BJ (cell line): ENCODE measurements around the gene ORMDL1. TPM values are rescaled to one million over a fixed set of nuclear protein-coding genes. Genes with fewer than 3 reads are reported as not detected.

Experiments
- CTCF ChIA-PET: fragments of 350-600 bp; formaldehyde crosslinking; extraction: SDS; loops from one replicate; lab custom pipeline; 2021; ENCODE audit warnings: antibody characterized with exemption, inconsistent platforms; lab: Yijun Ruan, JAX
- POLR2A ChIA-PET: fragments of 300-600 bp; sonication (Branson Sonifier 250); formaldehyde crosslinking; extraction: SDS; loops from one replicate; lab custom pipeline; 2021; ENCODE audit warnings: antibody characterized with exemption; lab: Charles Lee
- DNase-seq: peaks from one replicate; pipeline ENCODE4 v3.0.0-alpha.2; 2011; ENCODE audit warnings: low read depth
- H3K27me3 ChIP-seq: 2 replicates; pipeline ENCODE4 v1.6.0; 2011; ENCODE audit warnings: low read length; ENCODE audit not compliant: control insufficient read depth, insufficient read depth
- H3K36me3 ChIP-seq: 2 replicates; pipeline ENCODE4 v1.5.1; 2011; ENCODE audit warnings: low read length; ENCODE audit not compliant: control insufficient read depth, insufficient read depth
- H3K4me3 ChIP-seq: 2 replicates; pipeline ENCODE4 v1.5.1; 2011; ENCODE audit warnings: low read depth, mild to moderate bottlenecking, control low read depth, low read length
- CTCF ChIP-seq: IDR thresholded peaks from 2 replicates; pipeline ENCODE4 v1.5.1; 2011; ENCODE audit warnings: low read depth, mild to moderate bottlenecking, control low read depth, inconsistent platforms, low read length, moderate library complexity; ENCODE audit not compliant: insufficient read depth
- polyA plus RNA-seq: library from polyadenylated mRNA; depleted of rRNA; stranded (reverse); fragments of >200 nt; gene quantifications from 2 replicates; pipeline ENCODE4 v1.2.3, GENCODE V29; 2011

Gene ORMDL1
- polyA plus RNA-seq, 1 experiment: 39.6 TPM

- CTCF ChIA-PET: no interaction called here
- TF ChIP-seq CTCF: no peak
- no peak for DNase-seq
- POLR2A ChIA-PET: no interaction called here
- H3K4me3 ChIP-seq: no peak overlapping the region
- no peaks in the 10 kb centered on the region for H3K27me3 ChIP-seq
- H3K36me3 ChIP-seq: no peaks in the 10 kb centered on the region
These were observed 40.7 kb upstream of the ORMDL1 start for GRCh38 chr2:189824694-189825396.

GRCh38 chr2:189821953-189822748, 38.0 kb upstream of the ORMDL1 start:
- CTCF ChIA-PET: interaction anchor here (0.7 to 0.8 kb wide), 2 partner anchors 9 to 108 kb away, joined by 3 read pairs; no protein-coding TSS in a partner anchor
- no peak for TF ChIP-seq CTCF
- Histone ChIP-seq H3K36me3 (no peaks in the 10 kb centered on the region), H3K4me3 (no peak overlapping the region), H3K27me3 (no peaks in the 10 kb centered on the region)
- POLR2A ChIA-PET: no interaction called here
- peak; percentile 61 for DNase-seq

- peak; percentile 60 for DNase-seq
- ChIA-PET POLR2A (no interaction called here), CTCF (interaction anchor here (0.7 kb wide), 1 partner anchor 9 kb away, joined by 3 read pairs; no protein-coding TSS in a partner anchor)
- Histone ChIP-seq H3K36me3 (no peaks in the 10 kb centered on the region), H3K4me3 (no peak overlapping the region), H3K27me3 (no peaks in the 10 kb centered on the region)
- TF ChIP-seq CTCF: no peak
These were observed 35.2 kb upstream of the ORMDL1 start for GRCh38 chr2:189819297-189819704.

- no peak for TF ChIP-seq CTCF
- no peak overlapping the region for H3K4me3 ChIP-seq
- H3K27me3 ChIP-seq: no peaks in the 10 kb centered on the region
- DNase-seq: no peak
- no peaks in the 10 kb centered on the region for H3K36me3 ChIP-seq
- ChIA-PET POLR2A (no interaction called here), CTCF (no interaction called here)
These were observed 34.3 kb upstream of the ORMDL1 start for GRCh38 chr2:189818249-189819038.

GRCh38 chr2:189803431-189803830, 19.3 kb upstream of the ORMDL1 start:
- peaks cover 3% of the 10 kb centered on the region; the same call in 1 of the 2 replicates for H3K36me3 ChIP-seq
- no peak overlapping the region for H3K4me3 ChIP-seq
- no peak for TF ChIP-seq CTCF
- ChIA-PET CTCF (no interaction called here), POLR2A (no interaction called here)
- no peaks in the 10 kb centered on the region for H3K27me3 ChIP-seq
- DNase-seq: no peak
